HG03159 (cell line): ENCODE data around the gene IL1R1.
"Not testable (repeated sequence)": the region's sequence is repeated elsewhere in the genome, so short reads cannot be mapped to it uniquely, and the experiment has no call there.

Experiments
- ATAC-seq: cut with Tn5 transposase; IDR thresholded peaks from one replicate; pipeline ENCODE4 v1.9.1; 2021; ENCODE audit warnings: mild to moderate bottlenecking, moderate library complexity; ENCODE audit not compliant: unreplicated experiment

Gene IL1R1

GRCh38 chr2:102110596-102111334, 31.8 kb upstream of the IL1R1 start:
- ATAC-seq, result no peak

GRCh38 chr2:102111823-102112222, 30.7 kb upstream of the IL1R1 start:
- no peak for ATAC-seq

DNA sequence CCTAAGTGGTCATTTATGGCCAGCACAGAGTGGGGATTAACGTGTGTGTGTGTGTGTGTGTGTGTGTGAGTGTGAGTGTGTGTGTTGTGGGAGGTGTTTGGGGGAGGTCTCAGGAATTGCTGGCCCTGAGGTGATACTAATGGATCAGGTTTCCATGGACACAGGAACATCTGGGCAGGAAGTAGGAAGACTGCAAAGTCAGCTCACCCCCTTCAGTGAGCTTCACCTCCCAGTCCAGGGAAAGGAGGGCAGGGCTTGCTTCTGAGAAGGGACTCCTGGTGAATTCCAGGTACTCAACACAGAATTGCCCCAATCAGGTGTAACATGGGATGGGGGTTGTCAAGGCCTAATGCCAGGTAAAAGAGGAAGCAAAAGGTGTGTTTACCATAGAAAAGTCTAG, 30.3 kb upstream of the IL1R1 start:
- no peak for ATAC-seq

DNA sequence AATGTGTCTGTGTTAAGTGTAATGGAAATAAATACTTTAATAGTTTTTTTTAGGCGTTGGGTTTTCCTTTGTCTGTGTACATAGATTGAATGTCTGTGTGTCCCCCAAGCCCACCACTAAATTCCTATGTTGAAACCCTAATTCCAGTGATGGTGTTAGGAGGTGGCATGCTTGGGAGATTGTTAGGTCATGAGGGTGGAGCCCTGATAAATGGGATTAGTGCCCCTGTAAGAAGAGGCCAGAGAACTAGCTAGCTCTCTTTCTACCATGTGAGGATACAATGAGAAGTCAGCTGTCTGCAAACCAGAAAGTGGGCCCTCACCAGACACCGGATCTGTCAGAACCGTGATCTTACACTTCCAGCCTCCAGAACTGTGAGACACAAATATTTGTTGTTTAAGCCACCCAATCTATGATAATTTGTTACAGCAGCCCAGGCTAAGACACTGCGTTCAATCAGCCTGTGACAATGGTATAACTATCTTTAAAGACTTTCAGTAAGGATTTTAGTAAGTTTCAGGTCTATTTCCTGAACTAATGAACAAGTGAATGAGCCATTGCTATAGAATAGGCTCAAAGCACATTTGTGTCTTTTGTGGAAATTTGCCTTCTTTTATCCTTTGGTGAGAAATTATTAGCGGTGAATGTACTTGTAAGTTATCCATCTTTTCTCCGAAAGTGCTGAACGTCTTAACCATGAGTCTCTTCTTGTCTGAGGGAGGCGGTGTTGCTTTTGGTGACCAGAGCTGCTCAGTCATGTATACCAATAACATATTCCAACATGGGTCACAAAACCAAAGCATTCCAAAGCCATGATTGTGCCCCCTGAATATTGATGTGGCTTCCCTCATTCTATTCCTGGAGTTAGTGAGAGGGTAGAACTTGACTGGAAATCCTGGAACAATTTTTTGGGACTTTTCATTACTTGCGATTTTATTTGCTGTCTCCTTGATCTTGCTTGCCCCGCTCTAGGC, 29.6 kb upstream of the IL1R1 start:
- ATAC-seq, result no peak

DNA sequence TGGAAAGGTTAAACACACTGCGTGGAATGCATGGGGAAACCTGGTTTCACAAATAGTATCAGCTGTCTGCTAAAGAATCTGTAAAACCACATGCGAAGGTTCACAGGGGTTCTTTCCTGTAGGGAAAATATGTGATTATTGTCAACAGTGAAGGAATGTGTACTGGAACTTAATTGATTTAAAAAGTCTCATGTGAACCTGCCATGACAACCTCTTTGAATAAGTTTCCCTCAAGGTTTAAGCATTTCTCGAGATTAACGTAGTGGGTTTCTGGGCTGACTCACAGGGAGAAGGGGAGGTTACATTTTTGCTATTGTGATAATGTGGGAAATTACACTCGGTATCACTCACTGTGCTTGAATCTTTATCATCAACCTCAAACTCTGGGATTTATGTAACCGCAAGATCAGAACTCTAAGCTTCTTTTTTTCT, 28.2 kb upstream of the IL1R1 start:
- no peak for ATAC-seq

- no peak for ATAC-seq
These were observed 27.6 kb upstream of the IL1R1 start for GRCh38 chr2:102114851-102115497.

DNA sequence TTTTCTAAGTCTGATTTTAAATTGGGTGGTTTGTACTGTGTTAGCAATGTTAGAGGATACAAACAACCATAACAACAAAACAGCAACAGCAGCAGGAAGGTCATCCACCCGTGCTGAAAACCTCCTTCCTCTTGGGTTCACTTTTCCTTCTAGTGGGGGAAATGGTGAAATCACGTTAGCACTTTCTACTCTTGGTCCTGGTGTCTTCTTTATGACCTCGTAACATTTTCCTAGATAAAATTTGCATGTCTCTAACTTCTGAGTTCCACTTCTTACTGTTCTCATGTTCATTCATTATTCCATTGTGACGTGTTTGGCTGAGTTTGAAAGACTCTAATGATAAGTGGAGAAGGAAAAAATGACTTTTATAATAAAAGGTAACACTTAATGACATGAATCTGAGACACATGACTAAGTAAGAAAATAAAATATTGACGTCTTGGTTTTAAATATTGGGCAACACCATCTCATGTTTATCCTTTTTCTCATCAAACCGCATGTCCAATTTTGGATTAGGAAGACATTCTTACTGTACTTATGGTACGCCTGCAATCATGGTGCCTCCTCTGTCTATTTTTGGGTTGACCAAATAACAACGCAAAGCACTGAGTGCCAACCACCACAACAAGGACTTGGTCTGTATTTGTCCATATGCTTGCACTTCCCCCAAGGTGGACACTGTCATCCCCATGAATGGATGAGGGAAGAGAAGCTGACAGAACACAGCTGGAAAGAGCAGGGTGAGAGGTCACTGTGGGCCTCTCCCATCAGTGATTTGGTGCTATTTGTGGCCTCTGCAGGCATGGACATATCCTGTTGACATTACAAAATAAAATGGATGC, 25.7 kb upstream of the IL1R1 start:
- no peak for ATAC-seq

DNA sequence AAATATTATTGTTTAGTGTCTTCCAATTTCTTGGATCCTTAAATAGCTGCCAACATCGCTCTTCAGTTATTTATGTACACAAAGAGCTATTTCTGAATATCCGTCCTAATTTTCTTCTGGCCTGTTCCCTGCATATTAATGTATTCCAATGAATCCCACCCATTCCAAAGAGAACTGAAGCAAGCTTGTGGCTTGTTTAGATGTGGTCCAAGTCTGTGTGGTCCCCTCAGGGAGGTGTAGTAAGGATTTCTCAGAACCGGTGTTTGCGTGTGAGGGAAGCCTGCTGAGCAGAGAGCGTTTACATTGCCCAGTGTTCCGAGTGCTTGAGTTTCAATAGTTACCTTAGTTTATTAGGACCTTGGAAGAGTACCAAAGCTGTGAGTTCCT, 25.1 kb upstream of the IL1R1 start:
- ATAC-seq, result no peak

DNA sequence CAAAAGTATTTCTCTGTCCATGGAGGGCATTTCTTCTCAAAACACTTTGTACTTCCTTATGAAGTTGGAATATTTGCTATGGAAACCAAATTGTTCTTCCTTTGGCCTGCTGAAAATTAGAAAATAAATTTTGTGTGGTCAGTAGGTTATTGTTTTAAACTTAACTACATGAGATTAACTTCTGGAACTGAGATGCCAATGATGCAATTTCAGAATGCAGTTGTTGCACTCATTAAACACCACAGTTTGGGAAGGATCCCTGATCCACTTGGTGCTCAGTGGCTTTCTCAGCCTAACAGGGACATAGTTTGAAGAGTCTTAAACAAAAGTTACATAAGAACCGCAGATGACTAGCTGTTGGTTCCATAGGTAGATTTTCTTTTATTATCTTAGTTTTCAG, 23.3 kb upstream of the IL1R1 start:
- ATAC-seq, result no peak

GRCh38 chr2:102120261-102120660, 22.3 kb upstream of the IL1R1 start:
- no peak for ATAC-seq

DNA sequence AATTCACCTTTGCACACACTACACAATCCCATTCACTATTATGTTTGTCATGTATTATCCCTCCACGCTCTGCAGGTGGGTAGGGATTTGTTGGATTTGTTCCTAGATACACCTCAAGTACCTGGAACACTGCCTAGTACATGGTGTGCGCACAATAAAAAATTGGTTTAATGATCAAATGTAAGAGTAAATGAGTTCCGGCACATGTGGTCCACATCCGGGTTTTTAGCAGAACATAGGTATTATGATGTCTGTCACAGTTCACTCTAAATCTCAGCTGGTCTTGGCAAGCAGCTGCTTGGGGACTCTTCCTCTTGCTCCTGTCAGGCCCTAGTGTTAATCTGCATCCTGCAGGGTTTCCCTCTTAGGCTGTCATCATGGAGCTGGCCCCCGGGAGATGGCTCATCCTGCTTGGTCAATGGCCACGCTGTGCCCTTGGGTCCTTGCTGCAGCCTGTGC, 21.8 kb upstream of the IL1R1 start:
- ATAC-seq, result no peak

DNA sequence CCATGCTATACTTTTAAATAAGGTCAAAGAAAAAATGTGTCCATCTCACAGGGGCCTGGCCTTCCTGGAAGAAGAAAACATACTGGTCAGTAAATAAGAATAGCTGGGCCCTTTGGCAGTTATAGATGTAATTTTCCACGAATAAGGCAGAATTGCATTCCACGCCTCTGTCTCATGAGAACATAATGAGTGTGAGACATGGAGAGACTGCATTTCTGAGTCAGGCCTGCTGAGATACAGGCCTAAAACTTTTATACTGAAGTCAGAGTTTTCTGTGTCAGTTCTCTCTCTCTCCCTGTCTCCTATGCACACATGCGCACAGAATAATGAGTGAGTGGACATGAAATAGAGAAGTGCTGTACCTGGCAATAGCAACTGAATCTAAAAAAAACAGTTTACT, 20.4 kb upstream of the IL1R1 start:
- no peak for ATAC-seq

DNA sequence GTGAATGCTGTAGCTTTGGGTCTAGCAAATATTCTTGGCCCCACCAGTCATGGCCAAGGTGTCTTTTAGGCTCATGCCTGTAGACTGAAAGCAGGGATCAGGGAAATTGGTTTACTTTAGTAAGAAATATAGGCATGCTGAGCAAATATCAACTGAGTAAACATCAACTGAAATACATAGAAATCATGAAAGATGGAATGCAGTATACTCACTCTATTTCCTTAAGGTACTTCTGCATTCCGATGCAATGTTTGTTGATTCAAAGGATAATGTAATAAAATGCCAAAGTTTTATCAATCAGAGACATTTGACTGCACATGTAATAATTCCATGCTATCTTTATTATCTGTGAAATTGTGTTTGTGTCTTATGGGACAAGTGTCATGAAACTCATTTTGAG, 19.6 kb upstream of the IL1R1 start:
- ATAC-seq, result no peak

DNA sequence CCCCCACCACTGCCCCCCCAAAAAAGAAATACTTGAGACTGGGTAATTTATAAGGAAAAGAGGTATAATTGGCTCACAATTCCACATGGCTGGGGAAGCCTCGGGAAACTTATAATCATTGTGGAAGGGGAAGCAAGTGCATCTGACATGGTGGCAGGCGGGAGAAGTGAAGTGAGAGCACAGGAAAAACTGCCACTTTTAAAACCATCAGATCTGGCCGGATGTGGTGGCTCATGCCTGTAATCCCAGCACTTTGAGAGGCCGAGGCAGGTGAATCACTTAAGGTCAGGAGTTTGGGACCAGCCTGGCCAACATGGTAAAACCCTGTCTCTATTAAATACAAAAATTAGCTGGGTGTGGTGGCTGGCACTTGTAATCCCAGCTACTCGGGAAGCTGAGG, 18.1 kb upstream of the IL1R1 start:
- ATAC-seq, result not testable (repeated sequence)

- no peak for ATAC-seq
These were observed 16.4 kb upstream of the IL1R1 start for GRCh38 chr2:102126169-102126568.

GRCh38 chr2:102126660-102127059, 15.9 kb upstream of the IL1R1 start:
- ATAC-seq, result no peak

DNA sequence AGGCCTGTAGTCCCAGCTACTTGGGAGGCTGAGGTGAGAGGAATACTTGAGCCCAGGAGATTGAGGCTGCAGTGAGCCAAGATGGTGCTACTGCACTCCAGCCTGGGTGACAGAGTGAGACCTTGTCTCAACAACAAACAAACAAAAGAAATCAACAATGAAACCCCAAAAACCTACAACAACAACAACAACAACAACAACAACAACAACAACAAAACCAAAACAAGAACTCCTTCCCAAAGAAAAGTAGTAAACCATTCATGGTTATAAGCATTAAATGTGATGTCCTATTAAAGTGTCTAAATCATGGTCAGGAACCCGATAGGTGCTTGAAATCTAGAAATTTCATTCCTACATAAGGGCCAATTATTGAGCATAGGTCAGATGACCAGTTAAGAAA, 13.5 kb upstream of the IL1R1 start:
- no peak for ATAC-seq

GRCh38 chr2:102129951-102130646, 12.4 kb upstream of the IL1R1 start:
- no peak for ATAC-seq

GRCh38 chr2:102130647-102130991, 11.9 kb upstream of the IL1R1 start:
- no peak for ATAC-seq

DNA sequence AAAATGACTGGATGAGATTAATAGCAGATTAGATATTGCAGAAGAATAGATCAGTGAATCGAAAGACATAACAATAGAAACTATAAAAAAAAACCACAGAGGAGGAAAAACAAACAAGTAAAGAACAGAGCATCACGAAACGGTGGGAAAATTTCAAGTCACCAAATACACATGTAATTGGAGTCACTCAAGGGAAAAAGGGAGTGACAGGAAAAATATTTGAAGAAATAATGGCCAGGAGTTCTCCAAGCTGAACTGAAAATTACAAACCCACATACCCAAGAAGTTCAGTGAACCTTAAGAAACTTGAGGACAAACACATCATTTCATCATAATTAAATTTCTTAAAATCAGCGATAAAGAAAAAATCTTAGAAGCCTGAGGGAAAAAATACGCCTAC, 11.0 kb upstream of the IL1R1 start:
- ATAC-seq, result no peak
